Mononuclear cell (primary cell): ENCODE data around the gene ARL15. TPM values are rescaled to one million over a fixed set of nuclear protein-coding genes. Genes with fewer than 3 reads are reported as not detected.
"Not testable (repeated sequence)": the region's sequence is repeated elsewhere in the genome, so short reads cannot be mapped to it uniquely, and the experiment has no call there.

ENCODE experiments used
- H3K27me3 ChIP-seq: 2 replicates; pipeline ENCODE4 v1.6.0; 2011; ENCODE audit warnings: low read length, control low read depth; ENCODE audit not compliant: insufficient read depth
- H3K4me1 ChIP-seq: 2 replicates; pipeline ENCODE4 v1.5.1; 2011; ENCODE audit warnings: mild to moderate bottlenecking, low read length, control low read depth; ENCODE audit not compliant: insufficient read depth
- H3K4me3 ChIP-seq: 2 replicates; pipeline ENCODE4 v1.5.1; 2011; ENCODE audit warnings: mild to moderate bottlenecking, low read length, moderate library complexity
- H3K9me3 ChIP-seq: 2 replicates; pipeline ENCODE4 v1.5.1; 2011; ENCODE audit warnings: low read depth, mild to moderate bottlenecking, control low read depth, low read length
- total RNA-seq: library from RNA; depleted of rRNA; stranded (reverse); fragments of >200 nt; gene quantifications from one replicate; pipeline ENCODE4 v1.2.3, GENCODE V29; 2012

Gene ARL15
- total RNA-seq, 1 donor: 30.3 TPM

DNA sequence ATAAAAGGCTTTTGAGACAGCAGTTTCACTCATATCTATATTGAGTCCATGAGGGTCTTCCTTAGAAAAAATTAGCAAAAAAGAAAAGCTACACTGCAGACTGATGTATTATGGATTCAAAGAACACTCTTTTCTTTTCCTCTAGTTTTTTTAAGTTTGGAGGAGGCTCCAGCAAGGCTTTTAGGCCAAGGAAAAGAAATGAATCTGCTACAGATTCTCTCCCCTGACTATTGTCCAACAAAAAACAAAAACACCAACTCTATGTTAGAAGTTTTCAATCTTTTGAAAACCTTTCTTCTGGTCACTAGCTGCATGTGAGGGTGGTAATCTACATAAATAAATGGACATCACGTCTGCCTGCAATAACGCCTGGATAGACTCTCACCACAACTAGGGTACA lies 310.4 kb downstream of the ARL15 start:
- Histone ChIP-seq H3K27me3 (no peaks in the 10 kb centered on the region), H3K9me3 (no peaks in the 10 kb centered on the region), H3K4me1 (no peaks in the 10 kb centered on the region), H3K4me3 (no peak overlapping the region)

GRCh38 chr5:53997736-53998627 lies 312.4 kb downstream of the ARL15 start:
- no peaks in the 10 kb centered on the region for H3K27me3 ChIP-seq
- no peak overlapping the region for H3K4me3 ChIP-seq

GRCh38 chr5:53996008-53996407 lies 314.4 kb downstream of the ARL15 start:
- H3K27me3 ChIP-seq: no peaks in the 10 kb centered on the region
- H3K4me3 ChIP-seq: no peak overlapping the region
- no peaks in the 10 kb centered on the region for H3K4me1 ChIP-seq
- no peaks in the 10 kb centered on the region for H3K9me3 ChIP-seq

More at GRCh38 chr5:53997736-53998627, 312.4 kb downstream of the ARL15 start:
- no peaks in the 10 kb centered on the region for H3K9me3 ChIP-seq
- H3K4me1 ChIP-seq: no peaks in the 10 kb centered on the region

- Histone ChIP-seq H3K27me3 (no peaks in the 10 kb centered on the region), H3K9me3 (no peaks in the 10 kb centered on the region), H3K4me1 (no peaks in the 10 kb centered on the region), H3K4me3 (no peak overlapping the region)
These were observed 316.2 kb downstream of the ARL15 start for GRCh38 chr5:53994148-53994547.

DNA sequence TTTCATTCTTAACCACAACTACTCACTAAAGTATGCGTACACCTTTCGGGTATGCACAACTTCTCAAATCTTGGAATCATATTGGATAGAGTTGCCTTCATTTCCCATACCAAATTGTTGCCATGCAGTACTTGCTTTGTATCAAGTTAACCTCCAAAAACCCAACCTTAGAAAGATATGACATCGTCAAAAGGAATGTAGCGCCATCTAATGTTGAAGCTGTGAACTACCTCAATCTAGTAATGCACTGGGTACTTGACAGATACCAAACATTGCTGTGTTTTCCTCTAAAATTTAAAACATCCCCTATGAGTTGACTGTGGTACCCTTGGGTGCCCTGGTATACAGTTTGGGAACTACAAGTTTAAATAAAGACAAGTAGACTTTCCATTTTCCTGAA lies 318.4 kb downstream of the ARL15 start:
- H3K4me3 ChIP-seq: no peak overlapping the region
- H3K4me1 ChIP-seq: no peaks in the 10 kb centered on the region
- no peaks in the 10 kb centered on the region for H3K9me3 ChIP-seq
- H3K27me3 ChIP-seq: no peaks in the 10 kb centered on the region

DNA sequence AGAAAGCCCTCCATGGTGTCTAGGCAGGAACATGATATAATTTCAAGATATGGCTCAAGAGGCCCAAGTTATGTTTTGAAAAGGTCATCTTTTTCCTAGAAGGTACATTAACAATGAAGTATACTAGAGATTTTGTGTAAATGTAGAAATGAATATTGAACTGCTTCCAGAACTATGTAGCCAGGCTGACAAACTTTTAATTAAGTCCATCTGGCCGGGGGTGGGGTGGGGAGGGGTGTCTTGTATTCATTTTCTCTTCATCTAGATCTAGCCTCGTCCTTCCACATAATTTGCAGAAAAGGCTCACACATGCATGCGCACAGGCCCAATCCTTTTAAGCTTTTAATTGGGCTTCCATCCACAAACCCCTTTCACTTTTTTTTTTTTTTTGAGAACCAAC lies 323.3 kb downstream of the ARL15 start:
- Histone ChIP-seq H3K27me3 (no peaks in the 10 kb centered on the region), H3K9me3 (no peaks in the 10 kb centered on the region), H3K4me1 (no peaks in the 10 kb centered on the region), H3K4me3 (no peak overlapping the region)

- no peaks in the 10 kb centered on the region for H3K27me3 ChIP-seq
- no peak overlapping the region for H3K4me3 ChIP-seq
- no peaks in the 10 kb centered on the region for H3K9me3 ChIP-seq
- no peaks in the 10 kb centered on the region for H3K4me1 ChIP-seq
These were observed 324.6 kb downstream of the ARL15 start for GRCh38 chr5:53985796-53986195.

GRCh38 chr5:53984971-53985370 lies 325.4 kb downstream of the ARL15 start:
- Histone ChIP-seq H3K9me3 (no peaks in the 10 kb centered on the region), H3K4me1 (no peaks in the 10 kb centered on the region), H3K4me3 (no peak overlapping the region), H3K27me3 (no peaks in the 10 kb centered on the region)

DNA sequence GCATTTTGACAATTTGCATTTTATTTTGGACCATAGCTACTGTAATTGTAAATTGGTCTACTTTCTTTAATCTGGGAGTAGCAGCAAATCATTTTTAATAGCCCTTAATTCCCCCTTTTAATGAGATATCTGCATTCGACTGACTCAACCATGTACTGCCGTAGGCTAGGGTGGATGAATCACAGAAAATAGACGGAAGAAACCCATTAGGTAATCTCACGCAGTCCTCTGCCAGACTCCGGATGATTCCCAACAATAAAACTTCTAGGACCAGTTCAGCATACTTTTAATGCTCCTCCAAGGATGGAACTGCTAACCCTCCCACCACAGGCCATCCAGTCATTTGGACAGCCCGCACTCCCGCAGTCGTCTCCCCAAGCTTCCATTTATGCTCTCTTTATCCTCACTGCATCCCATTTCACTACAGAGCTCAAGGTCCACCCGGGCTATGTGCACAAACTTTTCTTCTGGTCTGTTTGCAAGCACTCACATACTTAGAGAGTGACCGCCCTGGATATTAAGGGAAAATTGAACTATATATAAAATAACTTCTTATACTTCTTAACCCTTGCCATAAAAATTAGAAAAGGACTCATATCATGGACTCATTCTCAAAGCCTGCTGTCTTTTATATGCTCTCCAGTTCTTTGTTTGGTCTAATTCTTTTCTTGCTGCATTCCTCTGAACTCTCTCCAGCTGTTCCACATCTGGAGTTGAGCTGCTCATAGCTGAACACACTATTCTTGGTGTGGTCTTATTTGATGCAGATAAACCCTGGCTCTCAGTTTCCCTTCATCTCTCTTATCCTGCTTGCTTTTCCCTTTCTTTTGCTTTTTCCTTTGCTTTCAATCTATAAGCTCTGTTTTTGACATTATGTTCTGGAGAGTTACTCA lies 326.6 kb downstream of the ARL15 start:
- Histone ChIP-seq H3K9me3 (no peaks in the 10 kb centered on the region), H3K4me1 (no peaks in the 10 kb centered on the region), H3K27me3 (no peaks in the 10 kb centered on the region), H3K4me3 (no peak overlapping the region)

DNA sequence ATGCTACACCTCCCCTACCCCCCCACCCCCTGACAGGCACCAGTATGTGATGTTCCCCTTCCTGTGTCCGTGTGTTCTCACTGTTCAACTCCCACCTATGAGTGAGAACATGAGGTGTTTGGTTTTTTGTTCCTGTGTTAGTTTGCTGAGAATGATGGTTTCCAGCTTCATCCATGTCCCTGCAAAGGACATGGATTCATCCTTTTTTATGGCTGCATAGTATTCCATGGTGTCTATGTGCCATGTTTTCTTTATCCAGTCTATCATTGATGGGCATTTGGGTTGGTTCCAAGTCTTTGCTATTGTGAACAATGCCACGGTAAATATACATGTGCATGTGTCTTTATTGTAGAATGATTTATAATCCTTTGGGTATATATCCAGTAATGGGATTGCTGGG lies 328.1 kb downstream of the ARL15 start:
- not testable (repeated sequence) for H3K27me3 ChIP-seq, H3K9me3 ChIP-seq, H3K4me3 ChIP-seq, H3K4me1 ChIP-seq

GRCh38 chr5:53980061-53980460 lies 330.3 kb downstream of the ARL15 start:
- Histone ChIP-seq H3K9me3 (no peaks in the 10 kb centered on the region), H3K27me3 (no peaks in the 10 kb centered on the region), H3K4me3 (no peak overlapping the region), H3K4me1 (no peaks in the 10 kb centered on the region)

DNA sequence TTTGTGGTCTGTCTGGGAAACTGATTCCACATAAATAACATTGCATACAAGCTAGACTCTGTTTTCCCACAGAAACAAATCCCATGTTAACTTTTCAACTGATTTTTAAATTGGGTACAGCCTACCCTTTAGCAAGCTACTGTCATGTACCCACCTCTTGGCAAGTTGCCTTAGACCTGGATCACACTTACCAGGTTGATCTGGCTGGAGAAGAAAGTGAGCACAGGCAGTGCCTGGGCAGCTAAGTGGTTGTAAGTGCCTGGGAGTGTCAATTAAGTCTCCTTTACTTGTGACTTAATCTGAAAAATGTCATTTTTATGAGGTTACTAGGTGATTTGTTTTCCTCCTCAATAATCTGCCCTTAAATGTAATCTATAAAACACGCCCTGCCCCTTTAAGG lies 336.4 kb downstream of the ARL15 start:
- Histone ChIP-seq H3K4me3 (no peak overlapping the region), H3K9me3 (no peaks in the 10 kb centered on the region), H3K27me3 (no peaks in the 10 kb centered on the region), H3K4me1 (no peaks in the 10 kb centered on the region)

DNA sequence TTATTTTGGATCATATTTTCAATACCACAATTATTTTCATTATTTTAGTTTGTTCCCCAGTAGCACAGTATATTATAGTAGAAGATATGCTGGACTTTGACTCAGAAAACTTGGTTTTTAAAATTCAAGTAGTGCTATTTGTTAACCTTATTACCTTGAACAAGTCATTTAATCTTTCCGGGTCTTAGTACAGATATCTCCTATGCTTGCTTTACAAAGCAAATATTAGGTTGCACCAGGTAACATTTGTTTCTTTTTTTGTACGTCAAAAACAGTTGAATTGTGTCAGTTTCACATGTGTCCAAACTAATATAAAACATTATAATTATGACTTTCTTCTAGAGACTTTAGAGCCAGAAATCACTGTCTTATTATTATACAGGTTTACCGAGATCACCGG lies 338.1 kb downstream of the ARL15 start:
- Histone ChIP-seq H3K9me3 (no peaks in the 10 kb centered on the region), H3K27me3 (no peaks in the 10 kb centered on the region), H3K4me1 (no peaks in the 10 kb centered on the region), H3K4me3 (no peak overlapping the region)

GRCh38 chr5:53971551-53971950 lies 338.8 kb downstream of the ARL15 start:
- H3K9me3 ChIP-seq: no peaks in the 10 kb centered on the region
- no peaks in the 10 kb centered on the region for H3K4me1 ChIP-seq
- H3K4me3 ChIP-seq: no peak overlapping the region
- no peaks in the 10 kb centered on the region for H3K27me3 ChIP-seq

- Histone ChIP-seq H3K4me3 (no peak overlapping the region), H3K9me3 (no peaks in the 10 kb centered on the region), H3K4me1 (no peaks in the 10 kb centered on the region), H3K27me3 (no peaks in the 10 kb centered on the region)
These were observed 339.2 kb downstream of the ARL15 start for GRCh38 chr5:53971131-53971530.
